Testis (tissue), 2 donors: ENCODE results near the gene GMCL2.

Experiments
- POLR2A ChIP-seq: fragments of 450-650 bp; IDR thresholded peaks from one replicate; pipeline ENCODE4 v1.6.1; 2017; ENCODE audit warnings: antibody characterized with exemption, mild to moderate bottlenecking, moderate library complexity
- TF ChIP-seq, protein P1 (sequence below), 3 experiments: fragments of 450-650 bp in 2 of 3; fragments of 200-600 bp in 1 of 3; sonication (generic) in 1 of 3; IDR thresholded peaks; one replicate each; pipeline ENCODE4 v1.5.1; 2016 to 2019; ENCODE audit warnings: antibody characterized with exemption in 3 of 3, mild to moderate bottlenecking in 2 of 3, moderate library complexity in 1 of 3

DNA sequence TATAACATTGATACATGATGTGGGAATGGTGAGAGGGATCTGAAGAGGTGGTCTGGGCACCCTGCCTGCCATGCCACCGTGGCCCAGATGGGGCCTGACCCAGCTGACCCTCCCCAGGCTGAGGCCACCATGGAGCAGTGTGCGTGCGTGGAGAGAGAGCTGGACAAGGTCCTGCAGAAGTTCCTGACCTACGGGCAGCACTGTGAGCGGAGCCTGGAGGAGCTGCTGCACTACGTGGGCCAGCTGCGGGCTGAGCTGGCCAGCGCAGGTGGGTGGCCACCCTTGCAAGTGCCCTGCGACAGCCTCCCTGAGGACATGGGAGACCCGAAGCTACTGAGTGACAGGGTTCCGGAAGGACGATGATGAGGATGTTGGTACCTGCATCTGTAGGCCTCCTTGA, 49.2 kb downstream of the GMCL2 start:
- TF ChIP-seq, protein P1, sequence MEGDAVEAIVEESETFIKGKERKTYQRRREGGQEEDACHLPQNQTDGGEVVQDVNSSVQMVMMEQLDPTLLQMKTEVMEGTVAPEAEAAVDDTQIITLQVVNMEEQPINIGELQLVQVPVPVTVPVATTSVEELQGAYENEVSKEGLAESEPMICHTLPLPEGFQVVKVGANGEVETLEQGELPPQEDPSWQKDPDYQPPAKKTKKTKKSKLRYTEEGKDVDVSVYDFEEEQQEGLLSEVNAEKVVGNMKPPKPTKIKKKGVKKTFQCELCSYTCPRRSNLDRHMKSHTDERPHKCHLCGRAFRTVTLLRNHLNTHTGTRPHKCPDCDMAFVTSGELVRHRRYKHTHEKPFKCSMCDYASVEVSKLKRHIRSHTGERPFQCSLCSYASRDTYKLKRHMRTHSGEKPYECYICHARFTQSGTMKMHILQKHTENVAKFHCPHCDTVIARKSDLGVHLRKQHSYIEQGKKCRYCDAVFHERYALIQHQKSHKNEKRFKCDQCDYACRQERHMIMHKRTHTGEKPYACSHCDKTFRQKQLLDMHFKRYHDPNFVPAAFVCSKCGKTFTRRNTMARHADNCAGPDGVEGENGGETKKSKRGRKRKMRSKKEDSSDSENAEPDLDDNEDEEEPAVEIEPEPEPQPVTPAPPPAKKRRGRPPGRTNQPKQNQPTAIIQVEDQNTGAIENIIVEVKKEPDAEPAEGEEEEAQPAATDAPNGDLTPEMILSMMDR (IDR thresholded peaks at IDR 0.05), result no peak
- no peak for TF ChIP-seq POLR2A
